Natural killer cell (primary cell): ENCODE measurements around the gene SH3PXD2A. TPM values are rescaled to one million over a fixed set of nuclear protein-coding genes. Genes with fewer than 3 reads are reported as not detected.

Experiments used
- ATAC-seq, 3 donors: fragments of 150-1000 bp in 2 of 3; fragments of 200-7000 bp in 1 of 3; cut with Tn5 transposase; 1 replicate in 1 of 3; 2 replicates in 2 of 3; pipeline ENCODE4 v1.10.0; 2021; ENCODE audit warnings: mild to moderate bottlenecking in 2 of 3, moderate library complexity in 2 of 3
- DNase-seq, 2 donors: peaks; one replicate each; pipeline versions ENCODE4 v3.0.0 to v3.0.0-alpha.2; 2013 to 2021; ENCODE audit warnings: mixed read lengths in 1 of 2
- H3K27ac ChIP-seq: one replicate; pipeline ENCODE4 v1.5.1; 2013; ENCODE audit warnings: mild to moderate bottlenecking, low read length
- H3K27me3 ChIP-seq: one replicate; pipeline ENCODE4 v1.6.1; 2013; ENCODE audit warnings: low read length; ENCODE audit not compliant: control insufficient read depth, insufficient read depth
- H3K36me3 ChIP-seq: one replicate; pipeline ENCODE4 v1.6.1; 2013; ENCODE audit warnings: low read length; ENCODE audit not compliant: control insufficient read depth, insufficient read depth
- H3K4me1 ChIP-seq: one replicate; pipeline ENCODE4 v1.6.1; 2013; ENCODE audit warnings: low read length; ENCODE audit not compliant: control insufficient read depth, insufficient read depth
- H3K4me3 ChIP-seq: one replicate; pipeline ENCODE4 v1.5.1; 2013; ENCODE audit warnings: low read length
- H3K9me3 ChIP-seq: one replicate; pipeline ENCODE4 v1.6.1; 2013; ENCODE audit warnings: low read length; ENCODE audit not compliant: control insufficient read depth, insufficient read depth
- H3K27ac Mint-ChIP-seq, 2 donors: one replicate each; pipeline ENCODE4 v1.8.0; 2022; ENCODE audit warnings: mild to moderate bottlenecking in 2 of 2, mixed read lengths in 2 of 2, moderate library complexity in 1 of 2
- H3K27me3 Mint-ChIP-seq, 2 donors: one replicate each; pipeline ENCODE4 v1.8.0; 2022; ENCODE audit warnings: low read depth in 2 of 2, mixed read lengths in 2 of 2
- H3K36me3 Mint-ChIP-seq: one replicate; pipeline ENCODE4 v1.8.0; 2022; ENCODE audit warnings: mixed read lengths
- H3K4me1 Mint-ChIP-seq, 2 donors: one replicate each; pipeline ENCODE4 v1.8.0; 2022; ENCODE audit warnings: mixed read lengths in 2 of 2
- H3K4me3 Mint-ChIP-seq: one replicate; pipeline ENCODE4 v1.8.0; 2022; ENCODE audit warnings: mild to moderate bottlenecking, moderate library complexity, mixed read lengths
- H3K9me3 Mint-ChIP-seq, 2 donors: one replicate each; pipeline ENCODE4 v1.8.0; 2022; ENCODE audit warnings: mixed read lengths in 2 of 2
- WGBS: methylation state at CpG from one replicate; pipeline ENCODE4 v1.1.7; 2013; ENCODE audit warnings: missing lambda C conversion rate; ENCODE audit not compliant: insufficient coverage; 5-methylcytosine and 5-hydroxymethylcytosine counted together
- intact Hi-C: fragments of 100-400 bp; cut with micrococcal nuclease; formaldehyde crosslinking; loops from one replicate; pipeline ENCODE4 v1.14.2; 2022
- total RNA-seq, 4 donors: library from RNA; stranded (reverse); fragments of 120-200 nt in 1 of 4; gene quantifications; one replicate each; pipeline versions ENCODE4 v1.2.3 to v1.2.4, GENCODE V29; 2013 to 2022
- TF ChIP-seq, protein P1 (sequence below): fragments of 200-600 bp; IDR thresholded peaks from one replicate; pipeline ENCODE4 v1.8.0; 2022; ENCODE audit warnings: antibody characterized with exemption

Gene SH3PXD2A
- total RNA-seq, 3 donors from 2014 or later (not counting 1 experiment from before 2014, with no cell fraction given), result 3.3 to 7.0 (median 4.9) TPM

DNA sequence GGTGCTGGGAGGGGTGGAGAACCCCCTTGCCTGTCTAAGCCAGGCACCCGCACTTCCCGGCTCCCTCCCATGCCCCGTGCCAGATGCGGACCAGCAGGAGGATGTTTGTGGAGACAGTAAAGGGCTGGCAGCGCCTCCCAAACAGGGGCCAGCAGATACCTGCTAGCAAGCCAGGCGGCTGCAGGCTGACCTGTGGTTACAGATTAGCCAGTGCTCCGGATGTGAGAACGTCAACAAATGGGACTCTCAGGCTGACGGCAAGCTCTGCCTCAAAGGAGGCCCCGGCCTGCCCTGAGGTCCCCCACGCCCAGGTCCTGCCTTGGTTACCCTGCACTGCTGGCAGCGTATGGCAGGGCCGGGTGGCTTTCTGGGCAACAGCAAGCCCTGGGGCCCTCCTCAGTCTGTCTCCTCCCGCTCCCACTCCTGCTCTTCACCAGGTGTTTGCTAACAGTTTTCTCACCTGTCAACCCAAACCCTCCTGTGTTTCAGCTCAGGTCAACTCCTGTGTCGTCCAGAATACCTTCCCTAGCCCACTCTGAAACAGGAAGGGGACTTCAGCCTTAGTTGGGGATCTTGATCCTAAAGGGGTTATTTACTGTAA lies 276.5 kb downstream of the SH3PXD2A start:
- WGBS, result 67% methylated on average over 14 of the region's 15 CpGs
- intact Hi-C loops, result no loop called here
- ATAC-seq, result no peak

DNA sequence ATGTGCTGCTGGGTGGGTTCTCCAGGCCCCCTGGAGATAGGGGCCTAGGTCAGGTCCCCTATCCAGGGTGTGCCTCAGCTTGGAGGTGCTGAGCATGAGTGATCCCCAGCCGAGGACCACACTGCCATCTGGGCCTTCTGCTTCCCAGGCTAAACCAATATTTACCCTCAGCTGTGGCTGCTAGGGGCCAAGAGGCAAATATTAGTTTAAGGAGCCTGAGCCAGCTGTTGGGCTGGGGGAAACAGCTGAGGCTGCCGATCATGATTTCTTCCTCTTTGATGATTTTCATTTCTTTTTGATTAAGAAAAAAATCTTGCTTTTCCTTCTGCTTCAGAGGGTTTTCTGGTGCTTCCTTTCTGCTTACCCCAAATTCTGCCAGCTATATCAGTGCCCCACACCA lies 278.5 kb downstream of the SH3PXD2A start:
- Histone ChIP-seq H3K36me3 (no peaks in the 10 kb centered on the region), H3K27me3 (no peaks in the 10 kb centered on the region), H3K4me3 (no peak overlapping the region), H3K4me1 (no peaks in the 10 kb centered on the region), H3K27ac (no peak overlapping the region), H3K9me3 (no peaks in the 10 kb centered on the region)
- TF ChIP-seq, protein P1, sequence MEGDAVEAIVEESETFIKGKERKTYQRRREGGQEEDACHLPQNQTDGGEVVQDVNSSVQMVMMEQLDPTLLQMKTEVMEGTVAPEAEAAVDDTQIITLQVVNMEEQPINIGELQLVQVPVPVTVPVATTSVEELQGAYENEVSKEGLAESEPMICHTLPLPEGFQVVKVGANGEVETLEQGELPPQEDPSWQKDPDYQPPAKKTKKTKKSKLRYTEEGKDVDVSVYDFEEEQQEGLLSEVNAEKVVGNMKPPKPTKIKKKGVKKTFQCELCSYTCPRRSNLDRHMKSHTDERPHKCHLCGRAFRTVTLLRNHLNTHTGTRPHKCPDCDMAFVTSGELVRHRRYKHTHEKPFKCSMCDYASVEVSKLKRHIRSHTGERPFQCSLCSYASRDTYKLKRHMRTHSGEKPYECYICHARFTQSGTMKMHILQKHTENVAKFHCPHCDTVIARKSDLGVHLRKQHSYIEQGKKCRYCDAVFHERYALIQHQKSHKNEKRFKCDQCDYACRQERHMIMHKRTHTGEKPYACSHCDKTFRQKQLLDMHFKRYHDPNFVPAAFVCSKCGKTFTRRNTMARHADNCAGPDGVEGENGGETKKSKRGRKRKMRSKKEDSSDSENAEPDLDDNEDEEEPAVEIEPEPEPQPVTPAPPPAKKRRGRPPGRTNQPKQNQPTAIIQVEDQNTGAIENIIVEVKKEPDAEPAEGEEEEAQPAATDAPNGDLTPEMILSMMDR, result no peak
- intact Hi-C loops, result no loop called here
- WGBS, result 26% methylated on average over 2 of the region's 2 CpGs
- Mint-ChIP-seq H3K4me1 (no peaks in the 10 kb centered on the region), H3K27ac (no peak overlapping the region), H3K4me3 (no peak overlapping the region), H3K36me3 (no peaks in the 10 kb centered on the region), H3K27me3 (peaks cover 0 to 5% of the 10 kb centered on the region in 2 donors), H3K9me3 (no peaks in the 10 kb centered on the region)
- DNase-seq, result no peak
- no peak for ATAC-seq

More for the DNA sequence above, 276.5 kb downstream of the SH3PXD2A start:
- Histone ChIP-seq H3K27ac (no peak overlapping the region), H3K36me3 (no peaks in the 10 kb centered on the region), H3K27me3 (no peaks in the 10 kb centered on the region), H3K9me3 (no peaks in the 10 kb centered on the region), H3K4me1 (peaks cover 6% of the 10 kb centered on the region), H3K4me3 (no peak overlapping the region)
- H3K27me3 Mint-ChIP-seq, result peaks cover 0 to 5% of the 10 kb centered on the region in 2 donors
- H3K36me3 Mint-ChIP-seq, result no peaks in the 10 kb centered on the region
- no peaks in the 10 kb centered on the region for H3K9me3 Mint-ChIP-seq
- TF ChIP-seq, protein P1, result no peak
- no peak for DNase-seq
- peaks cover 2 to 3% of the 10 kb centered on the region in 2 donors for H3K4me1 Mint-ChIP-seq
- H3K4me3 Mint-ChIP-seq, result no peak overlapping the region
- H3K27ac Mint-ChIP-seq, result no peak overlapping the region

DNA sequence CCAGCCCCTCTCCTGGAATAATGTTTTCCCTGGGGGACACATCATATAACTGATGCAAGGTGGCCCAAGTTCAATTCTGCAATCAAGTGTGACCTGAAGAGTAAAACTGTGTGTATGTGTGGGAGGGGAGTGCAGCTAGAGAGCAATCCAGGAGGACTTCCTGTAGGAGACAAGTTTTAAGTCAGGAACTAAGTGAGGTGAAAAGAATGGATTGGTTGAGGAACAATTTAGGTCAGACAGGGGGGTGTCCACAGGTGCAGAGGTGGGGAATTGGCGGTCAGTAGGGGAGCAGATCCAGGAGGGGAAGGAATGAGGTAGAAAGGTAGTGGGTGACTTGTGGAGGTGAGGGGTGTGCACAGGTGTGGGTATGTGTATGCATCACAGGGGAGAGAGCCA lies 279.3 kb downstream of the SH3PXD2A start:
- no peak overlapping the region for H3K4me3 Mint-ChIP-seq
- intact Hi-C loops, result no loop called here
- H3K4me1 ChIP-seq, result no peaks in the 10 kb centered on the region

More for the DNA sequence above, 279.3 kb downstream of the SH3PXD2A start:
- TF ChIP-seq, protein P1, result no peak
- H3K27me3 ChIP-seq, result no peaks in the 10 kb centered on the region
- ATAC-seq (no peak), DNase-seq (no peak)
- Mint-ChIP-seq H3K36me3 (no peaks in the 10 kb centered on the region), H3K27me3 (no peaks in the 10 kb centered on the region), H3K9me3 (no peaks in the 10 kb centered on the region), H3K4me1 (no peaks in the 10 kb centered on the region), H3K27ac (no peak overlapping the region)
- WGBS, result 100% methylated on average over 1 of the region's 1 CpG
- no peaks in the 10 kb centered on the region for H3K36me3 ChIP-seq
- no peak overlapping the region for H3K27ac ChIP-seq
- no peak overlapping the region for H3K4me3 ChIP-seq
- H3K9me3 ChIP-seq, result no peaks in the 10 kb centered on the region
